HepG2 (cell line): Measurements from ENCODE around the gene TCF25. TPM values are rescaled to one million over a fixed set of nuclear protein-coding genes. Genes with fewer than 3 reads are reported as not detected.

Source experiments
- CBFB ChIP-seq: sonication (generic); formaldehyde crosslinking; IDR thresholded peaks from 2 replicates; pipeline ENCODE4 v1.4.0; 2020; ENCODE audit warnings: missing genetic modification reagents
- CEBPG ChIP-seq: IDR thresholded peaks from 2 replicates; pipeline ENCODE4 v1.6.1; 2016
- ESRRA ChIP-seq: sonication (generic); formaldehyde crosslinking; IDR thresholded peaks from 2 replicates; pipeline ENCODE4 v1.5.1; 2020; ENCODE audit warnings: mild to moderate bottlenecking, low read depth, missing genetic modification reagents
- FIP1L1 ChIP-seq: fragments of 200-400 bp; formaldehyde crosslinking; IDR thresholded peaks from 2 replicates; pipeline ENCODE4 v1.6.1; 2018; ENCODE audit warnings: low read depth, mild to moderate bottlenecking, low read length, moderate library complexity, borderline replicate concordance; ENCODE audit not compliant: insufficient read depth
- HHEX ChIP-seq: IDR thresholded peaks from 2 replicates; pipeline ENCODE4 v1.6.1; 2016; ENCODE audit warnings: control low read depth
- HNRNPUL1 ChIP-seq: fragments of 200-400 bp; formaldehyde crosslinking; IDR thresholded peaks from 2 replicates; pipeline ENCODE4 v1.6.1; 2017; ENCODE audit warnings: low read depth, mild to moderate bottlenecking, low read length, moderate library complexity
- IKZF1 ChIP-seq: fragments of 450-650 bp; IDR thresholded peaks from 2 replicates; pipeline ENCODE4 v1.7.1; 2016
- IRX3 ChIP-seq: sonication (generic); formaldehyde crosslinking; IDR thresholded peaks from 2 replicates; pipeline ENCODE4 v1.8.1; 2023; ENCODE audit warnings: mild to moderate bottlenecking, low read depth, missing genetic modification reagents, borderline replicate concordance
- JUND ChIP-seq: sonication (generic); formaldehyde crosslinking; IDR thresholded peaks from 2 replicates; pipeline ENCODE4 v1.8.0; 2022; ENCODE audit warnings: mild to moderate bottlenecking, missing genetic modification reagents
- NKX3-1 ChIP-seq: sonication (generic); formaldehyde crosslinking; IDR thresholded peaks from 2 replicates; pipeline ENCODE4 v1.5.0; 2020; ENCODE audit warnings: missing genetic modification reagents
- RFX1 ChIP-seq: fragments of 450-650 bp; IDR thresholded peaks from 2 replicates; pipeline ENCODE4 v1.6.1; 2017
- TBP ChIP-seq: sonication (generic); formaldehyde crosslinking; IDR thresholded peaks from 2 replicates; pipeline ENCODE4 v1.5.0; 2020; ENCODE audit warnings: missing genetic modification reagents
- ZNF160 ChIP-seq: sonication (generic); formaldehyde crosslinking; IDR thresholded peaks from 2 replicates; pipeline ENCODE4 v1.8.0; 2022; ENCODE audit warnings: mild to moderate bottlenecking, inconsistent platforms, missing genetic modification reagents
- ZNF207 ChIP-seq: fragments of 450-650 bp; IDR thresholded peaks from 2 replicates; pipeline ENCODE4 v1.6.1; 2016; ENCODE audit warnings: antibody characterized with exemption, borderline replicate concordance
- ZNF30 ChIP-seq: sonication (generic); formaldehyde crosslinking; IDR thresholded peaks from 2 replicates; pipeline ENCODE4 v1.5.0; 2020; ENCODE audit warnings: mild to moderate bottlenecking, missing genetic modification reagents
- ZNF460 ChIP-seq: sonication (generic); formaldehyde crosslinking; IDR thresholded peaks from 2 replicates; pipeline ENCODE4 v1.5.1; 2020; ENCODE audit warnings: missing genetic modification reagents, mild to moderate bottlenecking, borderline replicate concordance
- ZNF468 ChIP-seq: sonication (generic); formaldehyde crosslinking; IDR thresholded peaks from 2 replicates; pipeline ENCODE4 v1.8.0; 2022; ENCODE audit warnings: mild to moderate bottlenecking, moderate library complexity, missing genetic modification reagents
- ZNF616 ChIP-seq: sonication (generic); formaldehyde crosslinking; IDR thresholded peaks from 2 replicates; pipeline ENCODE4 v1.5.0; 2020; ENCODE audit warnings: low read depth, mild to moderate bottlenecking, missing genetic modification reagents
- ZNF652 ChIP-seq: IDR thresholded peaks from 2 replicates; pipeline ENCODE4 v1.6.1; 2016; ENCODE audit warnings: low read depth, borderline replicate concordance
- ZNF772 ChIP-seq: sonication (generic); formaldehyde crosslinking; IDR thresholded peaks from 2 replicates; pipeline ENCODE4 v1.5.0; 2020; ENCODE audit warnings: mild to moderate bottlenecking, missing genetic modification reagents
- ZNF776 ChIP-seq: sonication (generic); formaldehyde crosslinking; IDR thresholded peaks from 2 replicates; pipeline ENCODE4 v1.4.0; 2020; ENCODE audit warnings: mild to moderate bottlenecking, missing genetic modification reagents
- ZSCAN30 ChIP-seq: sonication (generic); formaldehyde crosslinking; IDR thresholded peaks from 2 replicates; pipeline ENCODE4 v1.5.0; 2020; ENCODE audit warnings: mild to moderate bottlenecking, missing genetic modification reagents
- ZSCAN9 ChIP-seq: IDR thresholded peaks from 2 replicates; pipeline ENCODE4 v1.6.1; 2016; ENCODE audit warnings: borderline replicate concordance
- polyA plus RNA-seq, 8 experiments: library from polyadenylated mRNA; depleted of rRNA in 3 of 8; stranded (reverse) in 7 of 8; unstranded in 1 of 8; fragments of >200 nt; fragmentation: Illumina TruSeq in 4 of 8; extraction: Trizol in 4 of 8; gene quantifications; 2 replicates each; pipeline versions ENCODE4 v1.2.1 to v1.2.3, GENCODE V29; 2011 to 2016; ENCODE audit warnings: low read depth in 4 of 8, missing spikeins in 1 of 8, mixed read lengths in 1 of 8; ENCODE audit not compliant: insufficient read depth in 1 of 8
- total RNA-seq, 5 experiments: library from RNA; depleted of rRNA; stranded (reverse); fragments of >200 nt; fragmentation: Illumina TruSeq; extraction: Trizol; gene quantifications; 2 replicates each; pipeline ENCODE4 v1.2.3, GENCODE V29; 2016; ENCODE audit warnings: low read depth in 1 of 5
- TF ChIP-seq, protein P1 (sequence below): IDR thresholded peaks from 2 replicates; pipeline ENCODE4 v1.6.1; 2016; ENCODE audit warnings: mild to moderate bottlenecking, missing biosample characterization, missing genetic modification reagents
- TF ChIP-seq, protein P2 (sequence below): sonication (generic); formaldehyde crosslinking; IDR thresholded peaks from 2 replicates; pipeline ENCODE4 v1.4.0; 2020; ENCODE audit warnings: missing genetic modification reagents
- TF ChIP-seq, protein P3 (sequence below): IDR thresholded peaks from 2 replicates; pipeline ENCODE4 v1.6.1; 2016; ENCODE audit warnings: low read depth, control low read depth
- TF ChIP-seq, protein P4 (sequence below): sonication (generic); formaldehyde crosslinking; IDR thresholded peaks from 2 replicates; pipeline ENCODE4 v1.8.0; 2022; ENCODE audit warnings: mild to moderate bottlenecking, missing genetic modification reagents, moderate library complexity
- TF ChIP-seq, protein P5 (sequence below): sonication (generic); formaldehyde crosslinking; IDR thresholded peaks from 2 replicates; pipeline ENCODE4 v1.5.0; 2020; ENCODE audit warnings: missing genetic modification reagents

The TCF25 gene
- total and polyA plus RNA-seq, 2 of the 13 experiments (the other 11 are each of a cell fraction or from before 2014, with no cell fraction given), result 138 to 206 TPM

DNA sequence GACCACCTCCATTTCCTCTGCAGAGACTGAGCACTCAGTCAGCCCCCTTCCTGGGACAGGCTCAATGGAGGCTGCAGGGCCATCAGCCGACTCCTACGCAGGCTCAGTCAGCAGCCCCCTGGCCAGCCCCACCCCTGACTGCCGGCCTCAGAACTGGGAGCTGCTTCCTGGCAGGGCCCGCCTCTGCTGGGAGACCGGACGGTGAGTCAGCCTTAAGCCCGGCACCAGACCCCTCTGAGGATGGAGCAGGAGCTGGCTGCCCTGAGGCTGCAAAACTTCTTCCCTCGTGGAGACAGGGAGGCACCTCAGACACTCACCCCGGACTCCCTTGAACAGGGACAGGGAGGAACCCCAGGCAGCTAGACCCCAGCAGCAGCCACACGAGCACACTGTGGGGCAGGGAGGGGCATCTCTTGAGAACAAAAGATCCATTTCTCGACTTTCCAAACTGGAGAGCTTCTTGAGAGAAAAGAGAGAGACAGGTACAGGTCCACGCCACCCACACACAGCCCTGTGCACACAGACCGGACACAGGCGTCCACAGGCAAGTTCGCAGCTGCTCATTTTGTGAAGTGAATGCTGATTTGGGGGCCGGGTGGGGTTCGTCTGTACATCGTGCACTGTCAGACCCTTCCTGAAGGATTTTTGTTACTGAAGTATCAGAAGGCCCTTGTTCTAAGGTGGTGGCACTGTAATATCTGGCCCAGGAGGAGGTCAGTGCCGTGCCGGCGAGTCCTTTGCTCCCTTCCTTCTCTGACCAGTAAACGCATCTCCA is 48.5 kb downstream of the TCF25 start (continued):
- no peak for TF ChIP-seq ZNF30 (CRISPR knock-in tag)
- no peak for TF ChIP-seq ZNF207
- TF ChIP-seq, protein P1, sequence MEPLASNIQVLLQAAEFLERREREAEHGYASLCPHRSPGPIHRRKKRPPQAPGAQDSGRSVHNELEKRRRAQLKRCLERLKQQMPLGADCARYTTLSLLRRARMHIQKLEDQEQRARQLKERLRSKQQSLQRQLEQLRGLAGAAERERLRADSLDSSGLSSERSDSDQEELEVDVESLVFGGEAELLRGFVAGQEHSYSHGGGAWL (CRISPR knock-in tag), result peak; percentile 81
- TF ChIP-seq ZNF468 (CRISPR knock-in tag), result 0 out of 2 replicates have a peak, but pooled peaks have one; percentile 76
- TF ChIP-seq, protein P2, sequence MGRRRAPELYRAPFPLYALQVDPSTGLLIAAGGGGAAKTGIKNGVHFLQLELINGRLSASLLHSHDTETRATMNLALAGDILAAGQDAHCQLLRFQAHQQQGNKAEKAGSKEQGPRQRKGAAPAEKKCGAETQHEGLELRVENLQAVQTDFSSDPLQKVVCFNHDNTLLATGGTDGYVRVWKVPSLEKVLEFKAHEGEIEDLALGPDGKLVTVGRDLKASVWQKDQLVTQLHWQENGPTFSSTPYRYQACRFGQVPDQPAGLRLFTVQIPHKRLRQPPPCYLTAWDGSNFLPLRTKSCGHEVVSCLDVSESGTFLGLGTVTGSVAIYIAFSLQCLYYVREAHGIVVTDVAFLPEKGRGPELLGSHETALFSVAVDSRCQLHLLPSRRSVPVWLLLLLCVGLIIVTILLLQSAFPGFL (CRISPR knock-in tag), result no peak
- TF ChIP-seq CEBPG (CRISPR knock-in tag), result 0 out of 2 replicates have a peak, but pooled peaks have one; percentile 30
- TF ChIP-seq HHEX (CRISPR knock-in tag), result 0 out of 2 replicates have a peak, but pooled peaks have one; percentile 25
- peak; percentile 75; the same call in 1 of the 2 replicates for TF ChIP-seq ZSCAN9
- TF ChIP-seq IKZF1, result no peak
- no peak for TF ChIP-seq RFX1
- no peak for TF ChIP-seq TBP (CRISPR knock-in tag)
- TF ChIP-seq, protein P3, sequence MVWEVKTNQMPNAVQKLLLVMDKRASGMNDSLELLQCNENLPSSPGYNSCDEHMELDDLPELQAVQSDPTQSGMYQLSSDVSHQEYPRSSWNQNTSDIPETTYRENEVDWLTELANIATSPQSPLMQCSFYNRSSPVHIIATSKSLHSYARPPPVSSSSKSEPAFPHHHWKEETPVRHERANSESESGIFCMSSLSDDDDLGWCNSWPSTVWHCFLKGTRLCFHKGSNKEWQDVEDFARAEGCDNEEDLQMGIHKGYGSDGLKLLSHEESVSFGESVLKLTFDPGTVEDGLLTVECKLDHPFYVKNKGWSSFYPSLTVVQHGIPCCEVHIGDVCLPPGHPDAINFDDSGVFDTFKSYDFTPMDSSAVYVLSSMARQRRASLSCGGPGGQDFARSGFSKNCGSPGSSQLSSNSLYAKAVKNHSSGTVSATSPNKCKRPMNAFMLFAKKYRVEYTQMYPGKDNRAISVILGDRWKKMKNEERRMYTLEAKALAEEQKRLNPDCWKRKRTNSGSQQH, result peak; percentile 75; the same call in 1 of the 2 replicates
- TF ChIP-seq ZSCAN30, result peak; percentile 14; the same call in 1 of the 2 replicates
- no peak for TF ChIP-seq HNRNPUL1
- TF ChIP-seq IRX3 (CRISPR knock-in tag), result no peak
- TF ChIP-seq ZNF460 (CRISPR knock-in tag), result no peak
- 0 out of 2 replicates have a peak, but pooled peaks have one; percentile 8 for TF ChIP-seq ZNF776 (CRISPR knock-in tag)
- no peak for TF ChIP-seq ZNF160 (CRISPR knock-in tag)
- no peak for TF ChIP-seq ZNF652
- TF ChIP-seq, protein P4, sequence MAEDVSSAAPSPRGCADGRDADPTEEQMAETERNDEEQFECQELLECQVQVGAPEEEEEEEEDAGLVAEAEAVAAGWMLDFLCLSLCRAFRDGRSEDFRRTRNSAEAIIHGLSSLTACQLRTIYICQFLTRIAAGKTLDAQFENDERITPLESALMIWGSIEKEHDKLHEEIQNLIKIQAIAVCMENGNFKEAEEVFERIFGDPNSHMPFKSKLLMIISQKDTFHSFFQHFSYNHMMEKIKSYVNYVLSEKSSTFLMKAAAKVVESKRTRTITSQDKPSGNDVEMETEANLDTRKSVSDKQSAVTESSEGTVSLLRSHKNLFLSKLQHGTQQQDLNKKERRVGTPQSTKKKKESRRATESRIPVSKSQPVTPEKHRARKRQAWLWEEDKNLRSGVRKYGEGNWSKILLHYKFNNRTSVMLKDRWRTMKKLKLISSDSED, result no peak
- TF ChIP-seq ZNF772 (CRISPR knock-in tag), result no peak
- no peak for TF ChIP-seq ESRRA (CRISPR knock-in tag)
- TF ChIP-seq, protein P5, sequence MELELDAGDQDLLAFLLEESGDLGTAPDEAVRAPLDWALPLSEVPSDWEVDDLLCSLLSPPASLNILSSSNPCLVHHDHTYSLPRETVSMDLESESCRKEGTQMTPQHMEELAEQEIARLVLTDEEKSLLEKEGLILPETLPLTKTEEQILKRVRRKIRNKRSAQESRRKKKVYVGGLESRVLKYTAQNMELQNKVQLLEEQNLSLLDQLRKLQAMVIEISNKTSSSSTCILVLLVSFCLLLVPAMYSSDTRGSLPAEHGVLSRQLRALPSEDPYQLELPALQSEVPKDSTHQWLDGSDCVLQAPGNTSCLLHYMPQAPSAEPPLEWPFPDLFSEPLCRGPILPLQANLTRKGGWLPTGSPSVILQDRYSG, result peak; percentile 19; the same call in 1 of the 2 replicates
- no peak for TF ChIP-seq CBFB (CRISPR knock-in tag)
- peak; percentile 90 for TF ChIP-seq JUND
- TF ChIP-seq FIP1L1, result no peak
- TF ChIP-seq ZNF616, result no peak
- peak; percentile 13; the same call in 1 of the 2 replicates for TF ChIP-seq NKX3-1 (CRISPR knock-in tag)
